Esophagus muscularis mucosa (tissue), 4 donors: ENCODE measurements around the gene RTL10.

Experiments used
- CTCF ChIP-seq, 3 experiments: fragments of 200-600 bp in 2 of 3; fragments of 450-650 bp in 1 of 3; sonication (generic) in 2 of 3; IDR thresholded peaks; one replicate each; pipeline ENCODE4 v1.5.1; 2017 to 2019; ENCODE audit warnings: antibody characterized with exemption in 3 of 3, mild to moderate bottlenecking in 2 of 3, moderate library complexity in 1 of 3
- EP300 ChIP-seq: sonication (generic); formaldehyde crosslinking; IDR thresholded peaks from one replicate; pipeline ENCODE4 v1.6.1; 2017; ENCODE audit warnings: antibody characterized with exemption
- POLR2A ChIP-seq: fragments of 450-650 bp; IDR thresholded peaks from one replicate; pipeline ENCODE4 v1.6.1; 2017; ENCODE audit warnings: antibody characterized with exemption, moderate library complexity, mild to moderate bottlenecking, low read depth
- POLR2AphosphoS5 ChIP-seq, 2 donors: sonication (generic); formaldehyde crosslinking; IDR thresholded peaks; one replicate each; pipeline ENCODE4 v1.6.1; 2017; ENCODE audit warnings: antibody characterized with exemption in 2 of 2

GRCh38 chr22:19887256-19887985, 32.7 kb upstream of the RTL10 start:
- TF ChIP-seq POLR2AphosphoS5 (IDR thresholded peaks at IDR 0.05) (no peak), CTCF (IDR thresholded peaks at IDR 0.05) (no peak), POLR2A (no peak), EP300 (no peak)
